Endothelial cell (in vitro differentiated cells): ENCODE data around the gene SNRPA. TPM values are rescaled to one million over a fixed set of nuclear protein-coding genes. Genes with fewer than 3 reads are reported as not detected.
"Not testable (repeated sequence)": the region's sequence is repeated elsewhere in the genome, so short reads cannot be mapped to it uniquely, and the experiment has no call there.

ENCODE experiments used
- DNase-seq: peaks from one replicate; pipeline ENCODE4 v3.0.0; 2021; ENCODE audit warnings: low spot score
- H3K27ac Mint-ChIP-seq: one replicate; pipeline ENCODE4 v1.8.0; 2021; ENCODE audit warnings: mixed read lengths, inconsistent platforms; ENCODE audit not compliant: unreplicated experiment
- H3K27me3 Mint-ChIP-seq: one replicate; pipeline ENCODE4 v1.8.0; 2021; ENCODE audit warnings: mild to moderate bottlenecking, moderate library complexity, mixed read lengths, inconsistent platforms; ENCODE audit not compliant: unreplicated experiment
- H3K36me3 Mint-ChIP-seq: one replicate; pipeline ENCODE4 v1.8.0; 2021; ENCODE audit warnings: mild to moderate bottlenecking, low read depth, mixed read lengths, inconsistent platforms; ENCODE audit not compliant: unreplicated experiment
- H3K4me1 Mint-ChIP-seq: one replicate; pipeline ENCODE4 v1.8.0; 2021; ENCODE audit warnings: mild to moderate bottlenecking, mixed read lengths, inconsistent platforms; ENCODE audit not compliant: unreplicated experiment
- H3K4me3 Mint-ChIP-seq: one replicate; pipeline ENCODE4 v1.8.0; 2021; ENCODE audit warnings: mild to moderate bottlenecking, mixed read lengths, inconsistent platforms; ENCODE audit not compliant: unreplicated experiment
- H3K9me3 Mint-ChIP-seq: one replicate; pipeline ENCODE4 v1.8.0; 2021; ENCODE audit warnings: mixed read lengths, inconsistent platforms; ENCODE audit not compliant: unreplicated experiment
- CTCF ChIP-seq: fragments of 200-600 bp; sonication (generic); IDR thresholded peaks from one replicate; pipeline ENCODE4 v1.5.0; 2021; ENCODE audit warnings: antibody characterized with exemption; ENCODE audit not compliant: unreplicated experiment
- total RNA-seq: library from RNA; stranded (reverse); fragmentation: NEBNext Ultra II Directional; extraction: Animal tissue kit (Norgen Biotek cat#: 25700); gene quantifications from one replicate; pipeline ENCODE4 v1.2.1, GENCODE V29; 2021; ENCODE audit not compliant: unreplicated experiment

The SNRPA gene
- total RNA-seq, 1 donor from 2014 or later, result 101 TPM

- no peak for TF ChIP-seq CTCF
- Mint-ChIP-seq H3K27me3 (peaks cover 21% of the 10 kb centered on the region), H3K36me3 (peaks cover under 1% of the 10 kb centered on the region), H3K4me3 (peak overlapping the region; percentile 69), H3K4me1 (peaks cover 50% of the 10 kb centered on the region), H3K27ac (peak overlapping the region; percentile 61), H3K9me3 (no peaks in the 10 kb centered on the region)
- no peak for DNase-seq
Measured at GRCh38 chr19:40810160-40810559, 59.2 kb downstream of the SNRPA start.

GRCh38 chr19:40810649-40811408 is 59.8 kb downstream of the SNRPA start:
- H3K4me1 Mint-ChIP-seq, result peaks cover 44% of the 10 kb centered on the region
- not testable (repeated sequence) for H3K9me3 Mint-ChIP-seq, H3K36me3 Mint-ChIP-seq
- H3K4me3 Mint-ChIP-seq, result peak overlapping the region; percentile 90
- H3K27ac Mint-ChIP-seq, result peak overlapping the region; percentile 94
- DNase-seq, result peak; percentile 70
- peaks cover 21% of the 10 kb centered on the region for H3K27me3 Mint-ChIP-seq

- H3K4me1 Mint-ChIP-seq, result peaks cover 36% of the 10 kb centered on the region
- H3K36me3 Mint-ChIP-seq, result no peaks in the 10 kb centered on the region
- peaks cover 20% of the 10 kb centered on the region for H3K27me3 Mint-ChIP-seq
- H3K9me3 Mint-ChIP-seq, result no peaks in the 10 kb centered on the region
- DNase-seq, result no peak
- H3K27ac Mint-ChIP-seq, result peak overlapping the region; percentile 89
- no peak for TF ChIP-seq CTCF
- peak overlapping the region; percentile 88 for H3K4me3 Mint-ChIP-seq
Measured at GRCh38 chr19:40811478-40812341, 60.7 kb downstream of the SNRPA start.

- DNase-seq, H3K9me3 Mint-ChIP-seq, H3K36me3 Mint-ChIP-seq: not testable (repeated sequence)
- peaks cover 20% of the 10 kb centered on the region for H3K27me3 Mint-ChIP-seq
- H3K4me3 Mint-ChIP-seq, result peak overlapping the region; percentile 73
- peak overlapping the region; percentile 86 for H3K27ac Mint-ChIP-seq
- peaks cover 28% of the 10 kb centered on the region for H3K4me1 Mint-ChIP-seq
Measured at GRCh38 chr19:40812571-40812970, 61.6 kb downstream of the SNRPA start.

- H3K36me3 Mint-ChIP-seq, result no peaks in the 10 kb centered on the region
- peaks cover 24% of the 10 kb centered on the region for H3K4me1 Mint-ChIP-seq
- no peak for DNase-seq
- no peaks in the 10 kb centered on the region for H3K9me3 Mint-ChIP-seq
- H3K27ac Mint-ChIP-seq, result peak overlapping the region; percentile 74
- peak overlapping the region; percentile 67 for H3K4me3 Mint-ChIP-seq
- peaks cover 19% of the 10 kb centered on the region for H3K27me3 Mint-ChIP-seq
- TF ChIP-seq CTCF, result no peak
Measured at GRCh38 chr19:40813182-40813581, 62.2 kb downstream of the SNRPA start.

Other genes with a start within 250 kb of the SNRPA start
- 84.6 TPM for gene SHKBP1, start 174.3 kb upstream of the SNRPA start, total RNA-seq
- gene LTBP4, start 149.8 kb upstream of the SNRPA start, total RNA-seq, result 175 TPM
- 10.0 TPM for gene NUMBL, start 60.6 kb upstream of the SNRPA start, total RNA-seq
- 26.4 TPM for gene COQ8B, start 34.3 kb upstream of the SNRPA start, total RNA-seq
- gene ITPKC, start 34.1 kb upstream of the SNRPA start, total RNA-seq, result 12.1 TPM
- gene ACTMAP, start 726 bp upstream of the SNRPA start, total RNA-seq, result 24.6 TPM
- gene MIA, start 24.3 kb downstream of the SNRPA start, total RNA-seq, result not detected
- gene RAB4B, start 27.0 kb downstream of the SNRPA start, total RNA-seq, result 29.2 TPM
- 146 TPM for gene EGLN2, start 48.0 kb downstream of the SNRPA start, total RNA-seq
- not detected for gene CYP2A6, start 99.2 kb downstream of the SNRPA start, total RNA-seq
- gene CYP2A7, start 131.0 kb downstream of the SNRPA start, total RNA-seq, result not detected
- not detected for gene CYP2B6, start 240.1 kb downstream of the SNRPA start, total RNA-seq